LNCaP clone FGC (cell line): ENCODE results near the gene COL4A2.

Experiments used
- DNase-seq: peaks from one replicate; pipeline ENCODE4 v3.0.0-alpha.2; 2011; ENCODE audit warnings: low read depth
- H3K4me3 ChIP-seq: 2 replicates; pipeline ENCODE4 v1.5.1; 2011; ENCODE audit warnings: mild to moderate bottlenecking, low read depth, low read length, control low read depth
- CTCF ChIP-seq: IDR thresholded peaks from 2 replicates; pipeline ENCODE4 v1.5.1; 2012; ENCODE audit warnings: mild to moderate bottlenecking; ENCODE audit not compliant: control insufficient read depth, insufficient read depth; ENCODE audit errors: extremely low read depth

Gene COL4A2

GRCh38 chr13:110361365-110361911, 54.4 kb downstream of the COL4A2 start:
- no peak for TF ChIP-seq CTCF
- DNase-seq: no peak
- H3K4me3 ChIP-seq: no peak overlapping the region

GRCh38 chr13:110363010-110363409, 55.9 kb downstream of the COL4A2 start:
- no peak overlapping the region for H3K4me3 ChIP-seq
- no peak; the same call in 1 of the 2 replicates for TF ChIP-seq CTCF
- DNase-seq: no peak

- TF ChIP-seq CTCF: no peak
- no peak overlapping the region for H3K4me3 ChIP-seq
- no peak for DNase-seq
Measured at GRCh38 chr13:110364081-110364480, 57.0 kb downstream of the COL4A2 start.

- DNase-seq: no peak
Measured at GRCh38 chr13:110365876-110366275, 58.8 kb downstream of the COL4A2 start.

GRCh38 chr13:110366733-110367132, 59.6 kb downstream of the COL4A2 start:
- no peak for TF ChIP-seq CTCF
- DNase-seq: no peak
- H3K4me3 ChIP-seq: no peak overlapping the region

More at GRCh38 chr13:110365876-110366275, 58.8 kb downstream of the COL4A2 start:
- TF ChIP-seq CTCF: no peak
- no peak overlapping the region for H3K4me3 ChIP-seq

GRCh38 chr13:110367620-110368019, 60.5 kb downstream of the COL4A2 start:
- H3K4me3 ChIP-seq: no peak overlapping the region
- TF ChIP-seq CTCF: no peak
- no peak for DNase-seq

GRCh38 chr13:110368408-110368807, 61.3 kb downstream of the COL4A2 start:
- TF ChIP-seq CTCF: no peak
- no peak overlapping the region for H3K4me3 ChIP-seq
- no peak for DNase-seq
